Lung (tissue), 12 donors: ENCODE measurements around the gene CALR3. TPM values are rescaled to one million over a fixed set of nuclear protein-coding genes. Genes with fewer than 3 reads are reported as not detected.
"Not testable (repeated sequence)": the region's sequence is repeated elsewhere in the genome, so short reads cannot be mapped to it uniquely, and the experiment has no call there.

Experiments used
- ATAC-seq: fragments of 200-7000 bp; cut with Tn5 transposase; one replicate; pipeline ENCODE4 v1.9.1; 2020; ENCODE audit warnings: moderate number of reproducible peaks; ENCODE audit not compliant: insufficient read depth, low FRiP score
- DNase-seq, 3 donors: peaks; one replicate each; pipeline ENCODE4 v3.0.0-alpha.2; 2013 to 2017
- H3K27ac ChIP-seq, 2 donors: one replicate each; pipeline ENCODE4 v1.5.1; 2013; ENCODE audit warnings: mild to moderate bottlenecking in 2 of 2, moderate library complexity in 2 of 2, control low read depth in 1 of 2, inconsistent platforms in 1 of 2, low read depth in 1 of 2, low read length in 1 of 2
- H3K27me3 ChIP-seq, 3 donors: one replicate each; pipeline ENCODE4 v1.5.1; 2013; ENCODE audit warnings: low read length in 2 of 3; ENCODE audit not compliant: control insufficient read depth in 3 of 3, insufficient read depth in 3 of 3
- H3K36me3 ChIP-seq, 4 donors: one replicate each; pipeline ENCODE4 v1.5.1; 2013; ENCODE audit warnings: low read length in 4 of 4, mild to moderate bottlenecking in 1 of 4, moderate library complexity in 1 of 4; ENCODE audit not compliant: control insufficient read depth in 4 of 4, insufficient read depth in 4 of 4
- H3K4me1 ChIP-seq, 5 donors: one replicate each; pipeline ENCODE4 v1.5.1; 2013; ENCODE audit warnings: low read length in 5 of 5, mild to moderate bottlenecking in 2 of 5, moderate library complexity in 1 of 5; ENCODE audit not compliant: control insufficient read depth in 5 of 5, insufficient read depth in 5 of 5
- H3K4me3 ChIP-seq: one replicate; pipeline ENCODE4 v1.5.1; 2013; ENCODE audit warnings: mild to moderate bottlenecking, control low read depth, moderate library complexity
- H3K9ac ChIP-seq, 2 donors: one replicate each; pipeline ENCODE4 v1.5.1; 2013; ENCODE audit warnings: low read length in 2 of 2, control low read depth in 1 of 2; ENCODE audit not compliant: insufficient read depth in 1 of 2
- H3K9me3 ChIP-seq, 4 donors: one replicate each; pipeline ENCODE4 v1.5.1; 2013; ENCODE audit warnings: low read length in 3 of 4, mild to moderate bottlenecking in 1 of 4, moderate library complexity in 1 of 4; ENCODE audit not compliant: control insufficient read depth in 4 of 4, insufficient read depth in 3 of 4
- CTCF ChIP-seq: IDR thresholded peaks from 2 replicates; pipeline ENCODE4 v1.5.1; 2012; ENCODE audit warnings: mild to moderate bottlenecking; ENCODE audit errors: control extremely low read depth, extremely low read depth
- WGBS, 2 donors: extraction: QIAGEN DNeasy Blood & Tissue Kit; methylation state at CpG; one replicate each; pipeline ENCODE4 v1.1.7; 2013; 5-methylcytosine and 5-hydroxymethylcytosine counted together
- polyA plus RNA-seq, 2 donors: library from polyadenylated mRNA; stranded (reverse); fragments of 200-250 nt; gene quantifications; one replicate each; pipeline ENCODE4 v1.2.1, GENCODE V29; 2013
- total RNA-seq, 2 donors: library from RNA; depleted of rRNA in 1 of 2; stranded (reverse); fragments of >200 nt in 1 of 2; gene quantifications; one replicate each; pipeline ENCODE4 v1.2.1, GENCODE V29; 2014 to 2021
- donor health status: control.
- donor health status: control.
- donor health status: Bipolar disorder and iron deficiency.
- donor health status: healthy.
- donor health status: DM: yes; HTN: yes; CAD: no.

The CALR3 gene
- total and polyA plus RNA-seq, 4 donors, result 0.07 TPM; not detected in 3

- Histone ChIP-seq H3K9me3 (no peaks in the 10 kb centered on the region), H3K27ac (peak overlapping the region in 1 of 2 donors; percentile 66), H3K36me3 (peaks cover 0 to 2% (median 0%) of the 10 kb centered on the region in 4 donors), H3K4me3 (no peak overlapping the region), H3K4me1 (peaks cover 7 to 23% (median 18%) of the 10 kb centered on the region in 5 donors), H3K9ac (no peak overlapping the region), H3K27me3 (no peaks in the 10 kb centered on the region)
- ATAC-seq, result no peak
- no peak for DNase-seq
- WGBS, 2 donors, result 31 to 68% methylated on average over 6 of the region's 6 CpGs
- TF ChIP-seq CTCF, result no peak
These were observed 46.5 kb downstream of the CALR3 start for GRCh38 chr19:16449330-16449961.

GRCh38 chr19:16448872-16449271, 47.1 kb downstream of the CALR3 start:
- DNase-seq, H3K9me3 ChIP-seq, H3K4me3 ChIP-seq, H3K36me3 ChIP-seq, H3K9ac ChIP-seq, H3K27me3 ChIP-seq, H3K27ac ChIP-seq, ATAC-seq: not testable (repeated sequence)
- WGBS, 2 donors, result 92 to 95% methylated on average over 3 of the region's 3 CpGs
- H3K4me1 ChIP-seq, result peaks cover 4 to 23% (median 18%) of the 10 kb centered on the region in 5 donors

- Histone ChIP-seq H3K27ac (peak overlapping the region; percentile 37 to 74), H3K4me1 (peaks cover 5 to 30% (median 23%) of the 10 kb centered on the region in 5 donors), H3K9me3 (no peaks in the 10 kb centered on the region), H3K4me3 (no peak overlapping the region), H3K27me3 (no peaks in the 10 kb centered on the region), H3K36me3 (peaks cover 0 to 2% (median 0%) of the 10 kb centered on the region in 4 donors), H3K9ac (peak overlapping the region in 1 of 2 donors; percentile 59)
- ATAC-seq (peak; percentile 85), DNase-seq (peak; percentile 88 to 94 (median 93))
- no peak for TF ChIP-seq CTCF
- whole genome bisulfite sequencing, 2 donors, result 19 to 20% methylated on average over 9 of the region's 9 CpGs
These were observed 49.1 kb downstream of the CALR3 start for GRCh38 chr19:16446724-16447368.

GRCh38 chr19:16446108-16446723, 49.8 kb downstream of the CALR3 start:
- 68 to 80% methylated on average over 13 of the region's 13 CpGs for WGBS, 2 donors
- H3K27me3 ChIP-seq, result no peaks in the 10 kb centered on the region
- H3K4me3 ChIP-seq, result no peak overlapping the region
- H3K9me3 ChIP-seq, result no peaks in the 10 kb centered on the region
- ATAC-seq (no peak), DNase-seq (no peak)
- peaks cover 5 to 30% (median 23%) of the 10 kb centered on the region in 5 donors for H3K4me1 ChIP-seq
- peak overlapping the region; percentile 55 to 74 for H3K27ac ChIP-seq
- no peak for TF ChIP-seq CTCF
- peak overlapping the region in 1 of 2 donors; percentile 16 for H3K9ac ChIP-seq
- H3K36me3 ChIP-seq, result peaks cover 0 to 2% (median 0%) of the 10 kb centered on the region in 4 donors
